IgD-negative memory B cell (primary cell): Measurements from ENCODE around the gene BAD. TPM values are rescaled to one million over a fixed set of nuclear protein-coding genes. Genes with fewer than 3 reads are reported as not detected.
A peak's percentile ranks its signal among the peaks of the same experiment; 100 is the strongest.

Experiments
- H3K27ac Mint-ChIP-seq, 3 donors: one replicate each; pipeline ENCODE4 v1.8.0; 2020 to 2022; ENCODE audit warnings: mild to moderate bottlenecking in 3 of 3, mixed read lengths in 3 of 3, moderate library complexity in 1 of 3
- H3K27me3 Mint-ChIP-seq: one replicate; pipeline ENCODE4 v1.8.0; 2021; ENCODE audit warnings: mixed read lengths
- H3K36me3 Mint-ChIP-seq: one replicate; pipeline ENCODE4 v1.8.0; 2020; ENCODE audit warnings: mild to moderate bottlenecking, mixed read lengths
- H3K4me1 Mint-ChIP-seq, 3 donors: one replicate each; pipeline ENCODE4 v1.8.0; 2020 to 2022; ENCODE audit warnings: mixed read lengths in 3 of 3, mild to moderate bottlenecking in 1 of 3
- H3K4me3 Mint-ChIP-seq, 4 donors: one replicate each; pipeline ENCODE4 v1.8.0; 2020 to 2022; ENCODE audit warnings: mild to moderate bottlenecking in 4 of 4, mixed read lengths in 4 of 4, moderate library complexity in 3 of 4
- H3K9me3 Mint-ChIP-seq, 3 donors: one replicate each; pipeline ENCODE4 v1.8.0; 2020 to 2021; ENCODE audit warnings: mixed read lengths in 3 of 3, mild to moderate bottlenecking in 1 of 3
- polyA plus RNA-seq: library from polyadenylated mRNA; unstranded; fragments of 300-500 nt; fragmentation: Illumina TruSeq; gene quantifications from one replicate; pipeline ENCODE4 v1.2.3, GENCODE V29; 2021

BAD gene
- polyA plus RNA-seq, 1 donor from 2014 or later, result 53.2 TPM

DNA sequence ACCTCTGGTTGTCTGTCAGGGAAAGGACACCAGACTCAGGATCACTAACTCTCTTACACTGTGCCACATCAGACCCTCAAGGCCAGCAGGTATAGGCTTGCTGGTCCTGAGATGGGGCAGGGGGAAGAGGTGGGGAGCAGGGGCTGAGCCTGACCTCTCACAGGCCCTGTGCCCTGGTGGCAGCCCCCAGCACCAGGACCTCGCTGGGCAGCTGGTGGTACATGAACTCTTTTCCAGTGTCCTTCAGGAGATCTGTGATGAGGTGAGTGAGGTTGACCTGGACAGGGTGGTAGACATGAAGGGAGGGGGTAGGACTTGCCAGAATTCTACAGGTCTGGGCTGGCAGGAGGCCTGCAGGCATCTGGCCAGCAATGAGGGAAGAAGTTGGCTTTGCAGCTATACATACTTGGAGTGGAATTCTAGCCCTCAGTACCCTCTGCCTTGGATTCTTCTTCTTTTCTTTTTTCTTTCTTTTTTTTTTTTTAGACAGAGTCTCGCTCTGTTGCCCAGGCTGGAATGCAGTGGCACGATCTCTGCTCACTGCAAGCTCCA, 57.0 kb downstream of the BAD start:
- peak overlapping the region; percentile 93 to 98 (median 96) for H3K4me3 Mint-ChIP-seq
- H3K36me3 Mint-ChIP-seq, result no peaks in the 10 kb centered on the region
- no peaks in the 10 kb centered on the region for H3K9me3 Mint-ChIP-seq
- H3K27me3 Mint-ChIP-seq, result no peaks in the 10 kb centered on the region
- H3K27ac Mint-ChIP-seq, result peak overlapping the region; percentile 76 to 91 (median 86)
- peaks cover 22 to 30% (median 26%) of the 10 kb centered on the region in 3 donors for H3K4me1 Mint-ChIP-seq

DNA sequence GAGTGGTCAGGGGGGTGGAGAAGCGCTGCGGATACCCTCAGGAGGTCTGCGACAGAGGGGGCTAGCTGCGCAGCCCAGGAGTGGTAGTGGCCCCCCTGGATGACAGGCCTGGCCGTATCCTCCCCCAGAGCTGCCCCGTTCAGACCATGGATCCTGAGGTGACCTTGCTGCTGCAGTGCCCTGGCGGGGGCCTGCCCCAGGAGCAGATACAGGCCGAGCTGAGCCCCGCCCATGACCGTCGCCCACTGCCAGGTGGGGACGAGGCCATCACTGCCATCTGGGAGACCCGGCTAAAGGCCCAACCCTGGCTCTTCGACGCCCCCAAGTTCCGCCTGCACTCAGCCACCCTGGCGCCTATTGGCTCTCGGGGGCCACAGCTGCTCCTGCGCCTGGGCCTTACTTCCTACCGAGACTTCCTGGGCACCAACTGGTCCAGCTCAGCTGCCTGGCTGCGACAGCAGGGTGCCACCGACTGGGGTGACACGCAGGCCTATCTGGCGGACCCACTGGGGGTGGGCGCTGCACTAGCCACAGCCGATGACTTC, 57.9 kb downstream of the BAD start:
- Mint-ChIP-seq H3K4me1 (peaks cover 17 to 26% (median 24%) of the 10 kb centered on the region in 3 donors), H3K9me3 (no peaks in the 10 kb centered on the region), H3K27ac (peak overlapping the region; percentile 53 to 91 (median 86)), H3K27me3 (no peaks in the 10 kb centered on the region), H3K4me3 (peak overlapping the region; percentile 93 to 98 (median 96)), H3K36me3 (no peaks in the 10 kb centered on the region)

DNA sequence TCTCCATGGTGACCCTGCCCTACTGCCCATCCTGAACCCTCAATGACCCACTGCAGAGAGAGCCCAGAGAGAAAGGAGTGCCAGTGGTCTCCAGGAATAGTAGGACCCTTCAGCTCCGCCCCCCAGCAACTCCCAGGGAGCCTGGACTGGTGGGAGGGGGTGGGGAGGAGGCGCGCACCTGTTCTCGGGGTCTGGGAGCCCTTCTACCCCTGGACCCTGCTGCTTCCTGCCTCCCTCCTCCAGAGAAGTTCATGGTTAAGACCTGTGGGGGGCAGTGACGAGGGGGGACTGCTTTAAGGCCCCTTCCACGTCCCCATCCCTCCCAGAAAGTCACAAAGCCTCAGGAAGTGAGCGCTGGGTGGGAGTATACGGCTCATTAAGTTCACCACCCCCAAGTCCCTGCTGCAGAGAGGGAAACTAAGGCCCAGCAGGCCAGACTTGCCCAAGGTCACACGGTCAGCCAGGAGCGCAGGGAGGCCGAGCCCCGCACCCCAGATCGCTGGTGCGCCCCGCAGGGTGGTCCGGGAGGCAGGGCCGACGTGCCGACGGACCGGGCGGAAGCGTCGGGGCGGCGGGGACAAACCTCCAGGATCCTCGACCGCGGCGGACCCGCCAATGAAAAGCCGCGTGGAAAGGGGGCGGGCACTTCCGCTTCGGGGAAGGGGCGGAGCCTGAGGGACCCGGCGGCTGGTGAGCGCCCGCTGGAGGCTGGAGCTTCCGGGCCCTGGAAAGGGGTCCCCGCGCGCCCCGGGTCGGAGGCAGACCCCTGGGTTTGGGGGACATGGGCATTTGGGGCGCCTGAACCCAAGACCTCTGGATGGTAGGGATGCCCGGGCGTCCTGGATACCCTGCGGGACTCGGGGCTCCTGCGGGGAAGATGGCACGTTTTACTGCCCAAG, 58.6 kb downstream of the BAD start, which contains the start of the genes NUDT22 and TRPT1:
Gene NUDT22 (plus strand): TSS at position 667 of the 899 bp plus-strand sequence. CDS start 379 bp downstream, outside the sequence.
Gene TRPT1 (minus strand): TSS at position 579 of the 899 bp plus-strand sequence. CDS start 326 bp downstream, at position 253.
- H3K27ac Mint-ChIP-seq, result peak within 1 kb of the TSS; percentile 91 to 95 (median 94)
- H3K27me3 Mint-ChIP-seq, result no peaks in the 10 kb centered on the region
- H3K9me3 Mint-ChIP-seq, result no peaks in the 10 kb centered on the region
- no peaks in the 10 kb centered on the region for H3K36me3 Mint-ChIP-seq
- peak within 1 kb of the TSS; percentile 93 to 98 (median 96) for H3K4me3 Mint-ChIP-seq
- peaks cover 15 to 26% (median 20%) of the 10 kb centered on the region in 3 donors for H3K4me1 Mint-ChIP-seq

DNA sequence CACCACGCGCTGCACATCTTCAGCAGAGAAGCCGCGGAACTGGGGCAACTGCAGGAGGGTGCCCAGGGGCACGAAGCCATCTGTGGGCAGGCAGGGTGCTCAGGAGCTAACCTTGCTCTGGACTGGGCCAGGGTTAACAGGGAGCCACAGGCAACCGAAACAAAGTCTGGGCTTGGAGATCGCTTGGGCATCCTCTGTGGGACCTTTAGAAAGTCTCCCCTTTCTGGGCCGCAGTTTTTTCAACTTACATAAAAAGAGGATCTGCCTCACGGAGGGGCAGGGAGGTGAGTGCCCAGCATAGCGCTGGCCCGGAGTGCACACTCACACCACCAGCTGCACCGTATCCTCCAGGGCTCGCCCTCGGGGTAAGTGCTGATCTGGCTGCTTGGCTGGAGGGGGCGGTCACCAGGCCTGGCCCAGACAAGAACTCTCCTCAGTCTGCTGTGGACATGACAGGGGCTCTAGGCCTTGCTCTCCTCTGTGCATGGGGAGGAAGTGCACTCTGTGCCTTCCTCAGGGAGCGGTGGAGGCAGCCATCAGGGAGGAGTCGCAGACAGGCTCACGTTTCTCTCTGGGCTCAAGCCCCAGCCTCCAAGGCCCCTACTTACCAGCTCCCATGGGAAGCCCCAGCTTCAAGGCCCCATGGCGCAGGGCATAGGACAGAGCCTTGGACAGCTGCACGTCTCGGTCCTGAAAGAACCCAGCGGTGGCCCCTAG, 59.4 kb downstream of the BAD start:
- no peaks in the 10 kb centered on the region for H3K9me3 Mint-ChIP-seq
- peaks cover 14 to 22% (median 20%) of the 10 kb centered on the region in 3 donors for H3K4me1 Mint-ChIP-seq
- H3K4me3 Mint-ChIP-seq, result peak overlapping the region; percentile 93 to 98 (median 96)
- no peaks in the 10 kb centered on the region for H3K36me3 Mint-ChIP-seq
- no peaks in the 10 kb centered on the region for H3K27me3 Mint-ChIP-seq
- peak overlapping the region; percentile 81 to 95 (median 91) for H3K27ac Mint-ChIP-seq

DNA sequence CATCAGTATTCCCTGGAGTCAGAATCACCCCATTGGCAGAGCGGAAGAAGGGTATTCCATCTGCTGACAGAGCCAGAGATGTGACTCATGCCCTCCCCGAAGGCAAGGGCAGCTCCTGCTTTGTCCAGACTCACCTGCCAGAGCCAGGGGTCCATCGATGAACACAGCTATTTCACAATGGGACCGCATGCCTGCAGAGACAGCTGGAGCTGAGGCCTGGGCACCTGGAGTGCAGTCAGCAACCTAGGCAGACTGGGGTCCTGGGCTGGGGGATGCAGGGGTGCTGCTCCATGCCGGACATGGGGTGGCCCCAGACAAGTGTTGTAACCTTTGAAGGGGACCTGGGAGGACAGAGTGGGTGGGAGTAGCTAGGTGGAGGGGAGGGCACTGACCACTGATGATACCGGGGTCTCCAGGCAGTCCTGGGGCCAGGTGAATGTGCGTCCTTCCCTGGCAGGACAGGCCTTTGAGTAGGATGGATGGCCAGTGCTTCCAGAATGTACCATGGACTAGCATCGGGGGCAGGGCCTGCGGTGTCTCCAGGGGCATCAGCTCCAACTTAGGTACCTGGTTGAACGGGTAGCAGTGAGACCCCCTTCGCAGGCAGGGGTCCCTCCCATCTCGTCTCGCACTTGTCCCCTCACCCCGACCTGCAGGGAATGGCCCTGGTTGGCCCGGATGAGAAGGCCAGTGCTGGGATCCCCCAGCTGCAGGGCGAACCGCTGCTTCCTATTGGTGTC, 60.1 kb downstream of the BAD start:
- Mint-ChIP-seq H3K9me3 (no peaks in the 10 kb centered on the region), H3K27me3 (no peaks in the 10 kb centered on the region), H3K36me3 (no peaks in the 10 kb centered on the region), H3K4me3 (peak overlapping the region in 3 of 4 donors; percentile 74 to 98 (median 95)), H3K27ac (peak overlapping the region; percentile 81 to 95 (median 91)), H3K4me1 (peaks cover 12 to 16% (median 14%) of the 10 kb centered on the region in 3 donors)

DNA sequence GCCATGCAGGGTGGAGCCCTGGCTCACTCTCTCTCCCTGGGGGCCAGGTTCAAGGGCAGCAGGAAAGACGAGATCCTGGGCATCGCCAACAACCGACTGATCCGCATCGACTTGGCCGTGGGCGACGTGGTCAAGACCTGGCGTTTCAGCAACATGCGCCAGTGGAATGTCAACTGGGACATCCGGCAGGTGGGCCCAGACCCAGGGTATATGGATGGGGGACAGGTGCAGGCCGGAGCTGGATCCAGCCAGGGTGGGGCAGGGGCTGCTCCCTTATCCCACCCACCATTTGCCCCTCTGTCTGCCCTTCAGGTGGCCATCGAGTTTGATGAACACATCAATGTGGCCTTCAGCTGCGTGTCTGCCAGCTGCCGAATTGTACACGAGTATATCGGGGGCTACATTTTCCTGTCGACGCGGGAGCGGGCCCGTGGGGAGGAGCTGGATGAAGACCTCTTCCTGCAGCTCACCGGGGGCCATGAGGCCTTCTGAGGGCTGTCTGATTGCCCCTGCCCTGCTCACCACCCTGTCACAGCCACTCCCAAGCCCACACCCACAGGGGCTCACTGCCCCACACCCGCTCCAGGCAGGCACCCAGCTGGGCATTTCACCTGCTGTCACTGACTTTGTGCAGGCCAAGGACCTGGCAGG, 61.3 kb downstream of the BAD start:
- Mint-ChIP-seq H3K4me1 (peaks cover 8 to 13% (median 12%) of the 10 kb centered on the region in 3 donors), H3K36me3 (no peaks in the 10 kb centered on the region), H3K27me3 (no peaks in the 10 kb centered on the region), H3K4me3 (no peak overlapping the region), H3K27ac (peak overlapping the region in 2 of 3 donors; percentile 35 to 58), H3K9me3 (no peaks in the 10 kb centered on the region)

DNA sequence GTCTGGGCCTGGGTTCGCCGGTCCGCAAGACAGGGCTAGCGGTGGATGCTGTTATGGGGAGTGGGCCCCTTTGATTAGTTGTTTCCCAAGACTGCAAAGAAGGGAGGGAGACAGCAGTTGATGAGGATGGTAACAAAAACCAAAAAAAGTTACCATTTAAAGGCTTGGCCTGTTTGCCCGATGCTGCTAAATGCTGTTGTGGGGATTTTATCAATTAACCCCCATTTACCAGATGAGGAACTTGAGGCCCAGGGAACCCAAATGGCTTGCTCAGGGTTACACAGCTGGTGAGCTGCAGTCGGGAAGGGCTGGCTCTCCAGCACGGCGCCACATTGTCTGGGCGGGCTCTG, 61.8 kb downstream of the BAD start:
- H3K9me3 Mint-ChIP-seq, result no peaks in the 10 kb centered on the region
- H3K27ac Mint-ChIP-seq, result peak overlapping the region in 1 of 3 donors; percentile 58
- H3K4me3 Mint-ChIP-seq, result no peak overlapping the region
- peaks cover 6 to 12% (median 12%) of the 10 kb centered on the region in 3 donors for H3K4me1 Mint-ChIP-seq
- no peaks in the 10 kb centered on the region for H3K27me3 Mint-ChIP-seq
- no peaks in the 10 kb centered on the region for H3K36me3 Mint-ChIP-seq

DNA sequence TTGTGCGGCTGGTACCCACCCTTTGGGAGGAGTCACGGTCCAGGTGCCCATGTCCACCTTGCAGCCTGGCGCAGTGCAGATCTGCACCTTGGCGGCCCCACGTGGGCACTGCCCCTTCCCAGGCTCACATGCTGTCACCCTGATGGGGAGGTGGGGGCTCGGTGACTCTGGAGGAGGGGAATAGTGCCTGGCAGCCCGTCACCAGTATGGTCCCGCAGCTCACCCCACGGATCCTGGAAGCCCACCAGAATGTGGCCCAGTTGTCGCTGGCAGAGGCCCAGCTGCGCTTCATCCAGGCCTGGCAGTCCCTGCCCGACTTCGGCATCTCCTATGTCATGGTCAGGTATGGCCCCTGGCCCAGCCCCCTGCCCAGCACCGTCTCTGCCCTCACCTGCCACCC, 63.7 kb downstream of the BAD start:
- Mint-ChIP-seq H3K9me3 (no peaks in the 10 kb centered on the region), H3K27ac (no peak overlapping the region), H3K4me3 (no peak overlapping the region), H3K4me1 (peaks cover 4 to 5% (median 4%) of the 10 kb centered on the region in 3 donors), H3K36me3 (no peaks in the 10 kb centered on the region), H3K27me3 (no peaks in the 10 kb centered on the region)

DNA sequence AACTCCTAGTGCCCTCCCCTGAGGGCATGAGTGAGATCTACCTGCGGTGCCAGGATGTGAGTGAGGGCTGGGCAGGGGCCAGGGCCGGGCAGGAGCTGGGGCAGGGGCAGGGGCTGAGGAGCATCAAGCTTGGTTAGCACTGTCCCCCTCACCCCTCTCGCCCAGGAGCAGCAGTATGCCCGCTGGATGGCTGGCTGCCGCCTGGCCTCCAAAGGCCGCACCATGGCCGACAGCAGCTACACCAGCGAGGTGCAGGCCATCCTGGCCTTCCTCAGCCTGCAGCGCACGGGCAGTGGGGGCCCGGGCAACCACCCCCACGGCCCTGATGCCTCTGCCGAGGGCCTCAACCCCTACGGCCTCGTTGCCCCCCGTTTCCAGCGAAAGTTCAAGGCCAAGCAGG, 64.2 kb downstream of the BAD start:
- H3K27ac Mint-ChIP-seq, result no peak overlapping the region
- peaks cover 3 to 4% (median 4%) of the 10 kb centered on the region in 3 donors for H3K4me1 Mint-ChIP-seq
- H3K36me3 Mint-ChIP-seq, result no peaks in the 10 kb centered on the region
- H3K4me3 Mint-ChIP-seq, result no peak overlapping the region
- H3K9me3 Mint-ChIP-seq, result no peaks in the 10 kb centered on the region
- H3K27me3 Mint-ChIP-seq, result no peaks in the 10 kb centered on the region

Other genes starting within 250 kb of the BAD start
- not detected for gene FLRT1, start 248.7 kb downstream of the BAD start, polyA plus RNA-seq
- gene MACROD1, start 118.6 kb downstream of the BAD start, polyA plus RNA-seq, result 9.7 TPM
- gene STIP1, start 98.5 kb downstream of the BAD start, polyA plus RNA-seq, result 102 TPM
- gene FERMT3, start 77.9 kb downstream of the BAD start, polyA plus RNA-seq, result 149 TPM
- gene TRPT1, start 58.5 kb downstream of the BAD start, polyA plus RNA-seq, result 75.0 TPM
- gene NUDT22, start 58.4 kb downstream of the BAD start, polyA plus RNA-seq, result 56.6 TPM
- 49.3 TPM for gene DNAJC4, start 54.1 kb downstream of the BAD start, polyA plus RNA-seq
- 34.8 TPM for gene VEGFB, start 50.1 kb downstream of the BAD start, polyA plus RNA-seq
- gene FKBP2, start 43.6 kb downstream of the BAD start, polyA plus RNA-seq, result 101 TPM
- gene PPP1R14B, start 37.7 kb downstream of the BAD start, polyA plus RNA-seq, result 48.1 TPM
- gene PLCB3, start 33.1 kb downstream of the BAD start, polyA plus RNA-seq, result 0.33 TPM
- 19.7 TPM for gene GPR137, start 1.2 kb upstream of the BAD start, polyA plus RNA-seq
- gene KCNK4, start 6.6 kb upstream of the BAD start, polyA plus RNA-seq, result not detected
- not detected for gene CATSPERZ, start 15.7 kb upstream of the BAD start, polyA plus RNA-seq
- 11.2 TPM for gene ESRRA, start 20.9 kb upstream of the BAD start, polyA plus RNA-seq
- gene TRMT112, start 32.9 kb upstream of the BAD start, polyA plus RNA-seq, result 560 TPM
- gene PRDX5, start 33.5 kb upstream of the BAD start, polyA plus RNA-seq, result 185 TPM
- 33.0 TPM for gene CCDC88B, start 55.5 kb upstream of the BAD start, polyA plus RNA-seq
- 12.2 TPM for gene RPS6KA4, start 74.5 kb upstream of the BAD start, polyA plus RNA-seq